Ectodermal cell (in vitro differentiated cells): ENCODE data around the gene GATD1.

ENCODE experiments used
- H3K27ac ChIP-seq: 2 replicates; pipeline ENCODE4 v1.7.0; 2013; ENCODE audit warnings: mild to moderate bottlenecking, low read depth, low read length; ENCODE audit not compliant: insufficient read depth, poor library complexity, severe bottlenecking
- H3K27me3 ChIP-seq: 2 replicates; pipeline ENCODE4 v1.7.0; 2013; ENCODE audit warnings: mild to moderate bottlenecking, low read length; ENCODE audit not compliant: insufficient read depth, control insufficient read depth, poor library complexity, severe bottlenecking
- H3K36me3 ChIP-seq: one replicate; pipeline ENCODE4 v1.7.0; 2013; ENCODE audit warnings: low read length; ENCODE audit not compliant: control insufficient read depth, insufficient read depth
- H3K4me1 ChIP-seq: one replicate; pipeline ENCODE4 v1.7.0; 2013; ENCODE audit warnings: low read length; ENCODE audit not compliant: control insufficient read depth, insufficient read depth
- H3K4me3 ChIP-seq: 2 replicates; pipeline ENCODE4 v1.7.0; 2013; ENCODE audit warnings: low read depth, low read length, control low read depth; ENCODE audit not compliant: insufficient read depth
- H3K9me3 ChIP-seq: 2 replicates; pipeline ENCODE4 v1.7.0; 2013; ENCODE audit warnings: mild to moderate bottlenecking, low read length, moderate library complexity; ENCODE audit not compliant: control insufficient read depth
- WGBS, 2 experiments: methylation state at CpG; one replicate each; pipeline ENCODE4 v1.1.7; 2013; ENCODE audit warnings: missing lambda C conversion rate in 2 of 2; 5-methylcytosine and 5-hydroxymethylcytosine counted together

GATD1 gene

GRCh38 chr11:769887-770641, 7.2 kb downstream of the GATD1 start:
- no peaks in the 10 kb centered on the region for H3K9me3 ChIP-seq
- WGBS, 2 experiments = 93 to 94% methylated on average over 23 of the region's 23 CpGs
- no peak overlapping the region for H3K27ac ChIP-seq
- no peak overlapping the region for H3K4me3 ChIP-seq
- H3K27me3 ChIP-seq = no peaks in the 10 kb centered on the region
- H3K4me1 ChIP-seq = peaks cover 12% of the 10 kb centered on the region
- peaks cover 7% of the 10 kb centered on the region for H3K36me3 ChIP-seq

- no peak overlapping the region for H3K27ac ChIP-seq
- no peak overlapping the region for H3K4me3 ChIP-seq
- peaks cover 1% of the 10 kb centered on the region for H3K4me1 ChIP-seq
- no peaks in the 10 kb centered on the region for H3K9me3 ChIP-seq
- peaks cover 18% of the 10 kb centered on the region for H3K36me3 ChIP-seq
- 90 to 92% methylated on average over 11 of the region's 11 CpGs for WGBS, 2 experiments
- H3K27me3 ChIP-seq = no peaks in the 10 kb centered on the region
These were observed 10.0 kb downstream of the GATD1 start for GRCh38 chr11:767238-767637.

- no peak overlapping the region for H3K27ac ChIP-seq
- no peak overlapping the region for H3K4me3 ChIP-seq
- peaks cover 18% of the 10 kb centered on the region for H3K36me3 ChIP-seq
- H3K27me3 ChIP-seq = no peaks in the 10 kb centered on the region
- 92 to 95% methylated on average over 2 of the region's 2 CpGs for WGBS, 2 experiments
- no peaks in the 10 kb centered on the region for H3K9me3 ChIP-seq
- no peaks in the 10 kb centered on the region for H3K4me1 ChIP-seq
These were observed 10.4 kb downstream of the GATD1 start for GRCh38 chr11:766936-767210.

- H3K4me3 ChIP-seq = no peak overlapping the region
- no peaks in the 10 kb centered on the region for H3K9me3 ChIP-seq
- 91 to 95% methylated on average over 11 of the region's 11 CpGs for WGBS, 2 experiments
- peaks cover 21% of the 10 kb centered on the region for H3K36me3 ChIP-seq
- no peak overlapping the region for H3K27ac ChIP-seq
- H3K27me3 ChIP-seq = no peaks in the 10 kb centered on the region
- no peaks in the 10 kb centered on the region for H3K4me1 ChIP-seq
These were observed 11.0 kb downstream of the GATD1 start for GRCh38 chr11:766106-766935.

GRCh38 chr11:765802-766091, 11.5 kb downstream of the GATD1 start:
- no peaks in the 10 kb centered on the region for H3K27me3 ChIP-seq
- no peak overlapping the region for H3K4me3 ChIP-seq
- peaks cover 16% of the 10 kb centered on the region for H3K36me3 ChIP-seq
- H3K9me3 ChIP-seq = no peaks in the 10 kb centered on the region
- H3K4me1 ChIP-seq = no peaks in the 10 kb centered on the region
- 94 to 96% methylated on average over 8 of the region's 8 CpGs for WGBS, 2 experiments
- no peak overlapping the region for H3K27ac ChIP-seq

GRCh38 chr11:765025-765801, 12.1 kb downstream of the GATD1 start:
- Histone ChIP-seq H3K9me3 (no peaks in the 10 kb centered on the region), H3K4me1 (no peaks in the 10 kb centered on the region), H3K4me3 (no peak overlapping the region), H3K27ac (no peak overlapping the region), H3K36me3 (peaks cover 16% of the 10 kb centered on the region), H3K27me3 (no peaks in the 10 kb centered on the region)
- 84% methylated on average over 19 of the region's 19 CpGs for WGBS, 2 experiments

GRCh38 chr11:764322-765024, 12.8 kb downstream of the GATD1 start:
- H3K36me3 ChIP-seq = peaks cover 16% of the 10 kb centered on the region

GRCh38 chr11:763549-764321, 13.6 kb downstream of the GATD1 start:
- Histone ChIP-seq H3K4me1 (no peaks in the 10 kb centered on the region), H3K27ac (no peak overlapping the region), H3K36me3 (peaks cover 16% of the 10 kb centered on the region), H3K27me3 (no peaks in the 10 kb centered on the region), H3K4me3 (no peak overlapping the region), H3K9me3 (no peaks in the 10 kb centered on the region)
- WGBS, 2 experiments = 93 to 96% methylated on average over 22 of the region's 22 CpGs

More at GRCh38 chr11:764322-765024, 12.8 kb downstream of the GATD1 start:
- Histone ChIP-seq H3K4me3 (no peak overlapping the region), H3K27me3 (no peaks in the 10 kb centered on the region), H3K27ac (no peak overlapping the region), H3K4me1 (no peaks in the 10 kb centered on the region), H3K9me3 (no peaks in the 10 kb centered on the region)
- 95 to 96% methylated on average over 18 of the region's 18 CpGs for WGBS, 2 experiments

- peaks cover 16% of the 10 kb centered on the region for H3K36me3 ChIP-seq
- no peak overlapping the region for H3K27ac ChIP-seq
- no peaks in the 10 kb centered on the region for H3K4me1 ChIP-seq
- no peak overlapping the region for H3K4me3 ChIP-seq
- H3K27me3 ChIP-seq = no peaks in the 10 kb centered on the region
- WGBS, 2 experiments = 83 to 87% methylated on average over 17 to 18 of the region's 24 CpGs
- H3K9me3 ChIP-seq = no peaks in the 10 kb centered on the region
These were observed 14.2 kb downstream of the GATD1 start for GRCh38 chr11:763073-763463.
